Smooth muscle cell (in vitro differentiated cells): Measurements from ENCODE around the gene C16orf86. TPM values are rescaled to one million over a fixed set of nuclear protein-coding genes. Genes with fewer than 3 reads are reported as not detected.

Experiments
- DNase-seq: peaks from one replicate; lab custom pipeline; 2025; ENCODE audit not compliant: unreplicated experiment; lab: John Stamatoyannopoulos, UW
- H2AFZ ChIP-seq: fragments of 200-600 bp; sonication (generic); 2 replicates; pipeline ENCODE4 v1.6.0; 2016; ENCODE audit warnings: antibody characterized with exemption, low read depth, mild to moderate bottlenecking
- H3F3A ChIP-seq: fragments of 200-600 bp; sonication (generic); 2 replicates; pipeline ENCODE4 v1.6.0; 2017; ENCODE audit warnings: antibody characterized with exemption, low read depth
- H3K27ac ChIP-seq: fragments of 200-600 bp; sonication (generic); 2 replicates; pipeline ENCODE4 v1.5.1; 2016; ENCODE audit warnings: low read depth, mild to moderate bottlenecking
- H3K27me3 ChIP-seq: fragments of 200-600 bp; sonication (generic); 2 replicates; pipeline ENCODE4 v1.6.1; 2016; ENCODE audit warnings: low read depth, mild to moderate bottlenecking
- H3K36me3 ChIP-seq: fragments of 200-600 bp; sonication (generic); 2 replicates; pipeline ENCODE4 v1.5.1; 2016; ENCODE audit warnings: low read depth
- H3K4me1 ChIP-seq: fragments of 200-600 bp; sonication (generic); 2 replicates; pipeline ENCODE4 v1.5.1; 2016; ENCODE audit warnings: low read depth
- H3K4me2 ChIP-seq: fragments of 200-600 bp; sonication (generic); 2 replicates; pipeline ENCODE4 v1.6.0; 2016; ENCODE audit warnings: mild to moderate bottlenecking
- H3K4me3 ChIP-seq: fragments of 200-600 bp; sonication (generic); 2 replicates; pipeline ENCODE4 v1.5.1; 2016; ENCODE audit warnings: mild to moderate bottlenecking
- H3K79me2 ChIP-seq: fragments of 200-600 bp; sonication (generic); 2 replicates; pipeline ENCODE4 v1.6.0; 2016; ENCODE audit warnings: low read depth, mild to moderate bottlenecking
- H3K9ac ChIP-seq: fragments of 200-600 bp; sonication (generic); 2 replicates; pipeline ENCODE4 v1.6.0; 2016; ENCODE audit warnings: low read depth
- H3K9me3 ChIP-seq: fragments of 200-600 bp; sonication (generic); replicated peaks from 2 replicates; pipeline ENCODE4 v1.5.1; 2016; ENCODE audit warnings: low read depth
- H4K20me1 ChIP-seq: fragments of 200-600 bp; sonication (generic); 2 replicates; pipeline ENCODE4 v1.6.0; 2016; ENCODE audit warnings: low read depth
- CTCF ChIP-seq: fragments of 200-600 bp; sonication (generic); IDR thresholded peaks from 2 replicates; pipeline ENCODE4 v1.5.1; 2017; ENCODE audit warnings: borderline replicate concordance, mild to moderate bottlenecking, antibody characterized with exemption; ENCODE audit not compliant: insufficient read depth, poor library complexity, severe bottlenecking
- WGBS: methylation state at CpG from one replicate; pipeline ENCODE4 v1.1.7; 2016; ENCODE audit warnings: low lambda C conversion rate; 5-methylcytosine and 5-hydroxymethylcytosine counted together
- polyA plus RNA-seq: library from polyadenylated mRNA; unstranded; fragments of >200 nt; fragmentation: Nextera tagmentation; extraction: Ambion mirVana; gene quantifications from 2 replicates; pipeline ENCODE4 v1.2.1, GENCODE V29; 2016
- total RNA-seq: library from RNA; depleted of rRNA; stranded (reverse); fragments of >200 nt; gene quantifications from 2 replicates; pipeline ENCODE4 v1.2.3, GENCODE V29; 2014

The C16orf86 gene
- total and polyA plus RNA-seq, 2 experiments from 2014 or later = 3.4 to 8.5 TPM

GRCh38 chr16:67701420-67701819 lies 34.8 kb downstream of the C16orf86 start:
- no peak overlapping the region for H3K9ac ChIP-seq
- H3F3A ChIP-seq = no peaks in the 10 kb centered on the region
- H3K4me2 ChIP-seq = no peak overlapping the region
- no peaks in the 10 kb centered on the region for H3K36me3 ChIP-seq
- no peak for DNase-seq
- no peaks in the 10 kb centered on the region for H3K4me1 ChIP-seq
- no peaks in the 10 kb centered on the region for H3K27me3 ChIP-seq
- H3K79me2 ChIP-seq = peaks cover 37% of the 10 kb centered on the region
- no peak overlapping the region for H2AFZ ChIP-seq
- H4K20me1 ChIP-seq = peaks cover 40% of the 10 kb centered on the region
- H3K9me3 ChIP-seq = no peaks in the 10 kb centered on the region
- TF ChIP-seq CTCF = no peak
- no peak overlapping the region for H3K4me3 ChIP-seq
- 90% methylated on average over 1 of the region's 1 CpG for WGBS
- H3K27ac ChIP-seq = no peak overlapping the region

DNA sequence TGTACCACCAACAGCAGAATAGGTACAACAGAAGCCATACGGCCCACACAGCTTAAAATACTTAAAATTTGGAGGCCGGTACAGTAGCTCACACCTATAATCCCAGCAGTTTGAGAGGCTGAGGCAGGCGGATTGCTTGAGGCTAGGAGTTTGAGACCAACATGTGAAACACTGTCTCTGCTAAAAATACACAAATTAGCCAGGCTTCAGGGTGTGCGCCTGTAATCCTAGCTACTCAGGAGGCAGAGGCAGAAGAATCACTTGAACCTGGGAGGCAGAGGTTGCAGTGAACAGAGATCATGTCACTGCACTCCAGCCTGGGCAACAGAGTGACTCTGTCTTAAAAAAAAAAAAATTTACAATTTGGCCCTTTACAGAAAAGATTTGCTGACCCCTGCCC lies 35.5 kb downstream of the C16orf86 start:
- Histone ChIP-seq H3F3A (no peaks in the 10 kb centered on the region), H2AFZ (no peak overlapping the region), H3K9ac (no peak overlapping the region), H3K27me3 (no peaks in the 10 kb centered on the region), H3K4me2 (no peak overlapping the region), H3K27ac (no peak overlapping the region), H4K20me1 (peaks cover 43% of the 10 kb centered on the region), H3K4me1 (no peaks in the 10 kb centered on the region), H3K79me2 (peaks cover 40% of the 10 kb centered on the region), H3K9me3 (no peaks in the 10 kb centered on the region), H3K4me3 (no peak overlapping the region), H3K36me3 (no peaks in the 10 kb centered on the region)
- no peak for DNase-seq
- 86% methylated on average over 4 of the region's 4 CpGs for WGBS
- no peak for TF ChIP-seq CTCF

DNA sequence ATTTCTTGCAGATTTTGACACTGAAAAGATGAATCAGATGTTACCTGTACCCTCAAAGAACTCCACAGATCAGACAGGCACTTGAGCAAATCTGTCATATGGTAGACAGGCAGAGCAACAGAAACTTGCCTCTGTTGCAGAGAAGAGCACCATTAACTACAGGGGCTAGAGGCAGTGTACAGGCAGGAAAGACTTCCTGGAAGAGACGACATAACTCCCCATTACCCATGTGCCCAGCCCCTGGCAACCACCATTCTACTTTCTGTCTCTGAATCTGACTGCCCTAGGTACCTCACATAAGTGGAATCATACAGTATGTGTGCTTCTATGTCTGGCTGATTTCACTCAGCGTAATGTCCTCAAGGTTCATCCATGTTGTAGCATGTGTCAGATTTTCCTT lies 37.0 kb downstream of the C16orf86 start:
- Histone ChIP-seq H3K27ac (no peak overlapping the region), H4K20me1 (peaks cover 52% of the 10 kb centered on the region), H3K4me1 (no peaks in the 10 kb centered on the region), H3K36me3 (no peaks in the 10 kb centered on the region), H3K4me2 (no peak overlapping the region), H3K9ac (no peak overlapping the region), H3K27me3 (no peaks in the 10 kb centered on the region), H3K9me3 (no peaks in the 10 kb centered on the region), H2AFZ (no peak overlapping the region), H3F3A (no peaks in the 10 kb centered on the region), H3K4me3 (no peak overlapping the region), H3K79me2 (peaks cover 46% of the 10 kb centered on the region)
- DNase-seq = no peak
- WGBS = 77% methylated on average over 2 of the region's 2 CpGs
- no peak for TF ChIP-seq CTCF

- no peaks in the 10 kb centered on the region for H3K9me3 ChIP-seq
- DNase-seq = no peak
- no peak overlapping the region for H3K4me2 ChIP-seq
- no peak overlapping the region for H3K9ac ChIP-seq
- H3K4me3 ChIP-seq = no peak overlapping the region
- no peak for TF ChIP-seq CTCF
- H2AFZ ChIP-seq = no peak overlapping the region
- H4K20me1 ChIP-seq = peaks cover 57% of the 10 kb centered on the region
- 95% methylated on average over 5 of the region's 5 CpGs for WGBS
- H3K27ac ChIP-seq = no peak overlapping the region
- no peaks in the 10 kb centered on the region for H3K36me3 ChIP-seq
- no peaks in the 10 kb centered on the region for H3K4me1 ChIP-seq
- H3K27me3 ChIP-seq = no peaks in the 10 kb centered on the region
- H3F3A ChIP-seq = no peaks in the 10 kb centered on the region
- peaks cover 50% of the 10 kb centered on the region for H3K79me2 ChIP-seq
Observed at GRCh38 chr16:67704110-67704509, 37.5 kb downstream of the C16orf86 start.
